ENCODE data around the gene TMEM182.

The TMEM182 gene

DNA sequence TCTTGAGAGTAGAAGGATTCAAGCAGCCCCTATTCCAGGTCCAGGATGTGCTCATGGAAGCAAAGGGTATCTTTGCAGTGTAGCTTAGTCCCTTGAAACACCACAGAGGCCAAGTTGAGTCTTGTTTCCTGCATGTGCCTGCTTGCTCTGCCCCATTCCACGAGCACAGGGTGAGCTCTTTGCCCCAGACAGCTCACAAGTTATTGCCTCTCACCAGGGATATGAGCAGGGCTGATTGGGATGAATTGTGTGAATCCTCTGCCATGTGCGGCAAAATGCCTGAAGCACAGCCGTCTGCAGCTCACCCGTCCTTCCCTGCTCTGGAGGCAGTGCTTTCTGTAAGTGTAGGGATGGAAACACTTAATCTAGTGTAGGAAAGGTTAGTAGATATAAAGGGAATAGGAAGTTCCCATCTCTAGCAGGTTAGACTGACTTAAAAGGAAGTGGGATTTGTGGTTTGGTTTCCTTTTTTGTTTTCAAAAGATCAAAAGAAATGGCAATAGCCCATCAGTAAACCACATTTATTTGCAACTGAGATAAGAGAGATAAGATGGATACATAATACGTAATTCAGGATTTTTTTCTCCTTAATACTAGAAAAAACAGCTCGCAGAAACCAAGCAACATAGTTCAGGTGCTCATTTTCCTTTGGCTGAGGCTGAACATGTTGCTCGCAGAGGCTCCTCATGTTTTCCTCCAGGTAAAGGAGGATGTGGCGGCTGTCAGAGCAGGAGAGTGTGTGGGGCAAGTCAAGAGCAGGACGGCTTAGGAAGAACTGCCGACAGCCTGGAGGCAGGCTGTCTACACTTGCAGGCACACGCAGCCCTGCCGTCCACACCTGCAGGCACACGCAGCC, 41.4 kb downstream of the TMEM182 start:
- Histone ChIP-seq H3K27ac (ENCODE audit: extremely low read depth, low read depth, low read length) (no peak overlapping the region), H3K9me3 (ENCODE audit: control insufficient read depth, insufficient read depth, low read depth, low read length) (no peaks in the 10 kb centered on the region), H3K4me1 (ENCODE audit: control insufficient read depth, insufficient read depth, low read length) (no peaks in the 10 kb centered on the region), H3K36me3 (ENCODE audit: control insufficient read depth in 2 of 2, insufficient read depth in 1 of 2, low read length in 2 of 2) (peaks cover 0 to 12% of the 10 kb centered on the region in 2 experiments; a peak in 1 of 3 replicates), H3K4me3 (ENCODE audit: low read depth, low read length) (no peak overlapping the region)
- POLR2A ChIA-PET, result no interaction called here
- CTCF ChIA-PET, result interaction anchor here (4.4 kb wide), 1 partner anchor 50 kb away, joined by 49 read pairs; no protein-coding TSS in a partner anchor
- TF ChIP-seq SALL2 (tag by site-specific recombination; IDR thresholded peaks at IDR 0.05; ENCODE audit: borderline replicate concordance) (no peak), EGR2 (tag by site-specific recombination; IDR thresholded peaks at IDR 0.05; ENCODE audit: low read depth) (no peak), ZNF639 (tag by site-specific recombination; IDR thresholded peaks at IDR 0.05) (no peak), ZNF692 (tag by site-specific recombination; IDR thresholded peaks at IDR 0.05) (no peak), ZNF138 (tag by site-specific recombination; IDR thresholded peaks at IDR 0.05; ENCODE audit: borderline replicate concordance) (no peak), ZNF514 (tag by site-specific recombination; IDR thresholded peaks at IDR 0.05) (no peak), ATF2 (tag by site-specific recombination; IDR thresholded peaks at IDR 0.05; ENCODE audit: low read depth) (no peak), ZBTB44 (tag by site-specific recombination; IDR thresholded peaks at IDR 0.05) (no peak), PRDM2 (tag by site-specific recombination; IDR thresholded peaks at IDR 0.05; ENCODE audit: borderline replicate concordance) (no peak), ZNF426 (tag by site-specific recombination; IDR thresholded peaks at IDR 0.05) (no peak)

DNA sequence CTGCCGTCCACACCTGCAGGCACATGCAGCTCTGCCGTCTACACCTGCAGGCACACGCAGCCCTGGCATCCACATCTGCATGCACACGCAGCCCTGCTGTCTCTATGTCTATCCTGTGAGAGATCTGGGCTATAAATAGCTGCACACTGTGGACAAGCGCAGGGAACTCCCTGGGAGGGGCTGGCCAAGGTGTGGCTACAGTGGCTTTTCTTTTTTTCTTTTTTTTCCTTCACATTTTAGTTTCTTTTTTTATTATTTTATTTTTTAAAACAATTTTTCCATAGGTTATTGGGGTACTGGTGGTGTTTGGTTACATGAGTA, 42.0 kb downstream of the TMEM182 start:
- no peaks in the 10 kb centered on the region for H3K9me3 ChIP-seq (ENCODE audit: control insufficient read depth, insufficient read depth, low read depth, low read length)
- H3K36me3 ChIP-seq (ENCODE audit: control insufficient read depth in 2 of 2, insufficient read depth in 1 of 2, low read length in 2 of 2), result peaks cover 0 to 11% of the 10 kb centered on the region in 2 experiments; a peak in 1 of 3 replicates
- POLR2A ChIA-PET, result no interaction called here
- CTCF ChIA-PET, result interaction anchor here (4.4 kb wide), 1 partner anchor 51 kb away, joined by 49 read pairs; no protein-coding TSS in a partner anchor
- no peak overlapping the region for H3K27ac ChIP-seq (ENCODE audit: extremely low read depth, low read depth, low read length)
- no peaks in the 10 kb centered on the region for H3K4me1 ChIP-seq (ENCODE audit: control insufficient read depth, insufficient read depth, low read length)
- H3K4me3 ChIP-seq (ENCODE audit: low read depth, low read length), result no peak overlapping the region
- TF ChIP-seq ZBTB21 (tag by site-specific recombination; IDR thresholded peaks at IDR 0.05) (no peak), ZFP69B (tag by site-specific recombination; IDR thresholded peaks at IDR 0.05) (no peak), ZBTB44 (tag by site-specific recombination; IDR thresholded peaks at IDR 0.05) (no peak), ZNF707 (tag by site-specific recombination; IDR thresholded peaks at IDR 0.05) (no peak), KLF10 (tag by site-specific recombination; IDR thresholded peaks at IDR 0.05) (no peak), ZNF302 (tag by site-specific recombination; IDR thresholded peaks at IDR 0.05; ENCODE audit: low read depth) (no peak), GFI1B (tag by site-specific recombination; IDR thresholded peaks at IDR 0.05) (no peak), ZNF776 (tag by site-specific recombination; IDR thresholded peaks at IDR 0.05; ENCODE audit: borderline replicate concordance) (no peak)
- TF ChIP-seq, protein P1, sequence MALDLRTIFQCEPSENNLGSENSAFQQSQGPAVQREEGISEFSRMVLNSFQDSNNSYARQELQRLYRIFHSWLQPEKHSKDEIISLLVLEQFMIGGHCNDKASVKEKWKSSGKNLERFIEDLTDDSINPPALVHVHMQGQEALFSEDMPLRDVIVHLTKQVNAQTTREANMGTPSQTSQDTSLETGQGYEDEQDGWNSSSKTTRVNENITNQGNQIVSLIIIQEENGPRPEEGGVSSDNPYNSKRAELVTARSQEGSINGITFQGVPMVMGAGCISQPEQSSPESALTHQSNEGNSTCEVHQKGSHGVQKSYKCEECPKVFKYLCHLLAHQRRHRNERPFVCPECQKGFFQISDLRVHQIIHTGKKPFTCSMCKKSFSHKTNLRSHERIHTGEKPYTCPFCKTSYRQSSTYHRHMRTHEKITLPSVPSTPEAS (tag by site-specific recombination; IDR thresholded peaks at IDR 0.05), result no peak

All from HEK293 (cell line).